ENCODE measurements around the gene HNRNPH2. TPM values are rescaled to one million over a fixed set of nuclear protein-coding genes. Genes with fewer than 3 reads are reported as not detected.

The HNRNPH2 gene
- total RNA-seq, 1 donor from 2014 or later: 70.5 TPM

DNA sequence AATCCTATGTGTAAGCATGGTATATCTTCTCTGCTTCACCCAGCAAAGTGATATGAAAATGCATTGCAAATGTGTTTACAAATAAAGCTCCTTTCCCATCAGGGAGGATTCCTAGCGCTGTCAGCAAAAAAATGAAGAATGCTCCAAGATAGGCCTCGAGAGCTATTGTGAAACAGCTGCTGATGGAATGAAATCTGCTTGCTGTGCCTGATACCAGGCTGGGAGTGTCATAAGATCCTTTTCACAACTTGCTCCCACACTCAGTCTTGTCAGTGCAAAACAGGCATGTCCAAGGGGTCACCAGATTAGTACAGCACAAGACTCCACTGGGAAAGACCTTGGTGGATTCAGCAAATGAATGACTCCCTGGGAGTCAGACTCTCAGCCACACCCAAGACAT lies 34.1 kb downstream of the HNRNPH2 start:
- Mint-ChIP-seq H3K4me3 (no peak overlapping the region), H3K9me3 (no peaks in the 10 kb centered on the region), H3K27me3 (no peaks in the 10 kb centered on the region), H3K27ac (no peak overlapping the region), H3K36me3 (ENCODE audit: low read depth) (peaks cover 30% of the 10 kb centered on the region), H3K4me1 (peaks cover 5% of the 10 kb centered on the region)
- DNase-seq (no peak), ATAC-seq (ENCODE audit: low read depth) (no peak)
- ChIA-PET POLR2A (no interaction called here), CTCF (no interaction called here)
- TF ChIP-seq, protein P1, sequence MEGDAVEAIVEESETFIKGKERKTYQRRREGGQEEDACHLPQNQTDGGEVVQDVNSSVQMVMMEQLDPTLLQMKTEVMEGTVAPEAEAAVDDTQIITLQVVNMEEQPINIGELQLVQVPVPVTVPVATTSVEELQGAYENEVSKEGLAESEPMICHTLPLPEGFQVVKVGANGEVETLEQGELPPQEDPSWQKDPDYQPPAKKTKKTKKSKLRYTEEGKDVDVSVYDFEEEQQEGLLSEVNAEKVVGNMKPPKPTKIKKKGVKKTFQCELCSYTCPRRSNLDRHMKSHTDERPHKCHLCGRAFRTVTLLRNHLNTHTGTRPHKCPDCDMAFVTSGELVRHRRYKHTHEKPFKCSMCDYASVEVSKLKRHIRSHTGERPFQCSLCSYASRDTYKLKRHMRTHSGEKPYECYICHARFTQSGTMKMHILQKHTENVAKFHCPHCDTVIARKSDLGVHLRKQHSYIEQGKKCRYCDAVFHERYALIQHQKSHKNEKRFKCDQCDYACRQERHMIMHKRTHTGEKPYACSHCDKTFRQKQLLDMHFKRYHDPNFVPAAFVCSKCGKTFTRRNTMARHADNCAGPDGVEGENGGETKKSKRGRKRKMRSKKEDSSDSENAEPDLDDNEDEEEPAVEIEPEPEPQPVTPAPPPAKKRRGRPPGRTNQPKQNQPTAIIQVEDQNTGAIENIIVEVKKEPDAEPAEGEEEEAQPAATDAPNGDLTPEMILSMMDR (IDR thresholded peaks at IDR 0.05): no peak
- intact Hi-C loops (cut with micrococcal nuclease): no loop called here

DNA sequence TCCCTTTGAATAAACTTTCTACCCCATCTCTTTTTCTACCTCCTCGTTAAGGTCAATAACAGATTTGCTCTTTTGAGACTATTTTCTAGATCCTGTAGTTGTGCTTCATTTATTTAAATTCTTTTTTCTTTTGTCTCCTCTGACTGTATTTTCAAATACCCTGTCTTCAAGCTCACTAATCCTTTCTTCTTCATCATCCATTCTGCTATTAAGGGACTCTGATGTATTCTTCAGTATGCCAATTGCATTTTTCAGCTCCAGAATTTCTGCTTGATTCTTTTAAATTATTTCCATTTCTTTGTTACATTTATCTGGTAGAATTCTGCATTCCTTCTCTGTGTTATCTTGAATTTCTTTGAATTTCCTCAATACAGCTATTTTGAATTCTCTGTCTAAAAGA lies 41.3 kb downstream of the HNRNPH2 start:
- peaks cover 22% of the 10 kb centered on the region for H3K36me3 Mint-ChIP-seq (ENCODE audit: low read depth)
- H3K27me3 Mint-ChIP-seq: no peaks in the 10 kb centered on the region
- TF ChIP-seq, protein P1 (IDR thresholded peaks at IDR 0.05): no peak
- no peak for ATAC-seq (ENCODE audit: low read depth)
- no peaks in the 10 kb centered on the region for H3K9me3 Mint-ChIP-seq
- ChIA-PET CTCF (no interaction called here), POLR2A (no interaction called here)
- no peak overlapping the region for H3K4me3 Mint-ChIP-seq
- intact Hi-C loops (cut with micrococcal nuclease): no loop called here
- peaks cover 5% of the 10 kb centered on the region for H3K4me1 Mint-ChIP-seq
- no peak for DNase-seq
- H3K27ac Mint-ChIP-seq: no peak overlapping the region

DNA sequence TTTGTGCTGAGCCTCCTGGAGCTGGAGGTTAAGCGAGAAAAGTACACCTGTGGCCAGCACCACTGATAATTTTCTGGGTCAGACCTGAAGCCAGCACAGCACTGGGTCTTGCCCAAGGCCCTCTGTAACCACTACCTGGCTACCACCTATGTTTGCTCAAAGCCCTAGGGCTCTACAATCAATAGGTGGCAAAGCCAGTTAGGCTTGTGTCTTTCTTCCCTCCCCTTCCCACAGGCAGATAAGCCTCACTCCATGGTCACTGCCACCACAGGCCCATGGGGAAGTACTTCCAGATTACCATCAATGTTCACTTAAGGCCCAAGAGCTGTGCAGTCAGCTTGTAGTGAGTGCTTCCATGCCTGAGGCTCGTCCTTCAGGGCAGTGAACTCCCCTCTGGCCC lies 42.1 kb downstream of the HNRNPH2 start:
- no peak overlapping the region for H3K27ac Mint-ChIP-seq
- peaks cover 20% of the 10 kb centered on the region for H3K36me3 Mint-ChIP-seq (ENCODE audit: low read depth)
- intact Hi-C loops (cut with micrococcal nuclease): no loop called here
- H3K4me1 Mint-ChIP-seq: peaks cover 5% of the 10 kb centered on the region
- POLR2A ChIA-PET: no interaction called here
- no peak overlapping the region for H3K4me3 Mint-ChIP-seq
- no peaks in the 10 kb centered on the region for H3K9me3 Mint-ChIP-seq
- no peaks in the 10 kb centered on the region for H3K27me3 Mint-ChIP-seq
- DNase-seq (no peak), ATAC-seq (ENCODE audit: low read depth) (no peak)
- TF ChIP-seq, protein P1 (IDR thresholded peaks at IDR 0.05): no peak
- CTCF ChIA-PET: no interaction called here

DNA sequence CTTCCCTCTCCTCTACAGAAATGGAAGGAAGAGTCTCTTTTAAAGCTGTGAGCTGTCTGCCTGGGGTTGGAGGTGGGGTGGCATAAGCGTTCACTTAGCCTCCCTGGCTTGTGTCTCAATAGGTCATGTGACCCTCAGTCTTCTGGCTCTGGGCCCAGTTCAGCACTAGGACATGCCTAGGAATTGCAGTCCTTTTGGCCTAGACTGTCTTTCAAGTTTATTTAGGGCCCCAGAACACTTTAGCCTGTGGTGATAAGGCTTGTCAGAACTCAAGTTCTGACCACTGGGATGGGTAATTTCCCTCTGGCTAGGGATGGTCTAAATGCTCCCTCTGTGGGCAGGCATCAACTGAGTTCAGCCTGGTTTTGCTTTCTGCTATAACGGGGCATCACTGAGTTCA lies 42.9 kb downstream of the HNRNPH2 start:
- TF ChIP-seq, protein P1 (IDR thresholded peaks at IDR 0.05): no peak
- no peaks in the 10 kb centered on the region for H3K9me3 Mint-ChIP-seq
- CTCF ChIA-PET: no interaction called here
- H3K27ac Mint-ChIP-seq: no peak overlapping the region
- DNase-seq: no peak
- no peak for ATAC-seq (ENCODE audit: low read depth)
- intact Hi-C loops (cut with micrococcal nuclease): no loop called here
- POLR2A ChIA-PET: no interaction called here
- H3K27me3 Mint-ChIP-seq: no peaks in the 10 kb centered on the region
- no peak overlapping the region for H3K4me3 Mint-ChIP-seq
- H3K4me1 Mint-ChIP-seq: peaks cover 3% of the 10 kb centered on the region
- H3K36me3 Mint-ChIP-seq (ENCODE audit: low read depth): peaks cover 20% of the 10 kb centered on the region

DNA sequence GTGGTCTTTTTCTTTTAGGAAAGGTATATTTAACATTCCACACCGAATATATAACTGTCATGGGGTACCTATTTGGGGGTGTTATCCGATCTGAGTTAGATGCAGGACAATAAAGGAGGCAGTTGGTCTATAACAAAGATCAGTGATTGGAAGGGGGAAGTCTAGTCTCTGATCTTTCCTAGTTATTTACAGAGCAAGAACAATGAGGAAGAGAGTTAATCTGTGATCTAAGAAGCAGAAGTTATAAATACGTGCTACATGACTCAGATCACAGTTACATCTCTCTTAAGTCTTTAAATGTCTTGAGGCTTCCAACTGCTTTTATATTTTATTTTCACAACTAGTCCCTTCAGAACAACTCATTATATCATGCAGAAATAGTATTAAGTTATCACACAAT lies 44.0 kb downstream of the HNRNPH2 start:
- TF ChIP-seq, protein P1 (IDR thresholded peaks at IDR 0.05): no peak
- Mint-ChIP-seq H3K4me1 (no peaks in the 10 kb centered on the region), H3K9me3 (no peaks in the 10 kb centered on the region), H3K27me3 (no peaks in the 10 kb centered on the region), H3K27ac (no peak overlapping the region), H3K36me3 (ENCODE audit: low read depth) (peaks cover 18% of the 10 kb centered on the region), H3K4me3 (no peak overlapping the region)
- ATAC-seq (ENCODE audit: low read depth) (no peak), DNase-seq (no peak)
- intact Hi-C loops (cut with micrococcal nuclease): no loop called here
- CTCF ChIA-PET: no interaction called here
- POLR2A ChIA-PET: no interaction called here

Data from activated B cell treated with CpG ODN at 0.5 μM for 24 hours (primary cell).